Left ventricle myocardium inferior (tissue), 1 donor: ENCODE measurements around the gene MAP2K3. TPM values are rescaled to one million over a fixed set of nuclear protein-coding genes. Genes with fewer than 3 reads are reported as not detected.

Source experiments
- DNase-seq: peaks from one replicate; pipeline ENCODE4 v3.0.0-alpha.2; 2020
- H3K27ac ChIP-seq: fragments of 200-600 bp; replicated peaks from 2 replicates; pipeline ENCODE4 v1.8.0; 2021
- H3K27me3 ChIP-seq: fragments of 200-600 bp; 2 replicates; pipeline ENCODE4 v1.8.0; 2021; ENCODE audit warnings: low read depth
- H3K36me3 ChIP-seq: fragments of 200-600 bp; 2 replicates; pipeline ENCODE4 v1.8.0; 2021
- H3K4me1 ChIP-seq: fragments of 200-600 bp; 2 replicates; pipeline ENCODE4 v1.8.0; 2021
- H3K4me3 ChIP-seq: fragments of 200-600 bp; 2 replicates; pipeline ENCODE4 v1.8.0; 2021; ENCODE audit warnings: mild to moderate bottlenecking, moderate library complexity
- H3K9me3 ChIP-seq: fragments of 200-600 bp; replicated peaks from 2 replicates; pipeline ENCODE4 v1.8.0; 2021
- intact Hi-C: fragments of 100-400 bp; cut with micrococcal nuclease; formaldehyde crosslinking; loops from one replicate; pipeline ENCODE4 v1.11.0; 2022
- total RNA-seq: library from RNA; stranded (reverse); fragmentation: NEBNext Ultra II Directional; extraction: Animal tissue kit (Norgen Biotek cat#: 25700); gene quantifications from one replicate; pipeline ENCODE4 v1.2.1, GENCODE V29; 2021
- TF ChIP-seq, protein P1 (sequence below): fragments of 200-600 bp; IDR thresholded peaks from 2 replicates; pipeline ENCODE4 v1.8.0; 2021; ENCODE audit warnings: antibody characterized with exemption, mild to moderate bottlenecking, borderline replicate concordance
- donor health status: DM: no; HTN: yes; CAD: no; lungs with severe emphysema.

The MAP2K3 gene
- total RNA-seq, 1 donor from 2014 or later, result 41.7 TPM

DNA sequence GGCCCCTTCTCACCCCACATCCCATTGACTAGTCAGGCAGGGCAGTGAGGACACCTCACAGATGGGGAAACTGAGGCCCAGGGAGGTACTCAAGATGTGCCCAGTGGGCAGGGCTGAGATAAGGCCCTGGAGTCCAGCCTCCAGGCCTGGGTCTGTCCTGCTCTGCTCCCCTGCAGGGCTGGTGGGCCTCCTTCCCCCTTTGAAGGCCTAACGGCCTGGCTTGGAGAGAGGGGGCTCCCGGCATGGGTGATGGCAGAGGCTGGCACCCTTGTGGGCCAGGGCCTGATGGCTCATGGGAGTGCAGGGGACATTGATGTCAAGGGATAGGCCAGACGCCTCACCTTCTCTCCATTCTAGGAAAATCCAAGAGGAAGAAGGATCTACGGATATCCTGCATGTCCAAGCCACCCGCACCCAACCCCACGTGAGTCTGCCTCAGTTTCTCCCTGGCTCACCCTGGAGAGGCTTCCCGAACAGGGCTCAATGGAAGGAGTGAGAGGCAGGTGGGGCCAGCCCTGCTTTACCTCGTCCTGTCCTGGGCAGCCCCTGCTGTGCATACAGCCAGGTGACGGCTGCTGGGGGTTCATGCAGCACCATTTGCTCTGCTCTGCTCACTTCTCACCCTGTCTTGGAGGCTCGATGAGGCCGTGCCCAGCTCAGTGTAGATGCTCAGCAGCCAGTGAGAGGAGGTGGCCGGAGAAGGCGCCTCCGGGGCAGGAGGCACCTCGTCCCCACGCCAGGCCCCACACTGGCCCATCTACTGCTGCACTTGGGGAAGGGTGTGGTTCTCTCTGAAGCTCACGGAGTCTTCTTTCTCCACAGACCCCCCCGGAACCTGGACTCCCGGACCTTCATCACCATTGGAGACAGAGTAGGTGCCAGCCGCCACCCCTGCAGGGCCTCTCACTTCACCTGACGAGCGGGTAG, 13.8 kb downstream of the MAP2K3 start:
- DNase-seq, result no peak
- H3K4me1 ChIP-seq, result peaks cover 59% of the 10 kb centered on the region
- peaks cover 47% of the 10 kb centered on the region for H3K36me3 ChIP-seq
- TF ChIP-seq, protein P1, sequence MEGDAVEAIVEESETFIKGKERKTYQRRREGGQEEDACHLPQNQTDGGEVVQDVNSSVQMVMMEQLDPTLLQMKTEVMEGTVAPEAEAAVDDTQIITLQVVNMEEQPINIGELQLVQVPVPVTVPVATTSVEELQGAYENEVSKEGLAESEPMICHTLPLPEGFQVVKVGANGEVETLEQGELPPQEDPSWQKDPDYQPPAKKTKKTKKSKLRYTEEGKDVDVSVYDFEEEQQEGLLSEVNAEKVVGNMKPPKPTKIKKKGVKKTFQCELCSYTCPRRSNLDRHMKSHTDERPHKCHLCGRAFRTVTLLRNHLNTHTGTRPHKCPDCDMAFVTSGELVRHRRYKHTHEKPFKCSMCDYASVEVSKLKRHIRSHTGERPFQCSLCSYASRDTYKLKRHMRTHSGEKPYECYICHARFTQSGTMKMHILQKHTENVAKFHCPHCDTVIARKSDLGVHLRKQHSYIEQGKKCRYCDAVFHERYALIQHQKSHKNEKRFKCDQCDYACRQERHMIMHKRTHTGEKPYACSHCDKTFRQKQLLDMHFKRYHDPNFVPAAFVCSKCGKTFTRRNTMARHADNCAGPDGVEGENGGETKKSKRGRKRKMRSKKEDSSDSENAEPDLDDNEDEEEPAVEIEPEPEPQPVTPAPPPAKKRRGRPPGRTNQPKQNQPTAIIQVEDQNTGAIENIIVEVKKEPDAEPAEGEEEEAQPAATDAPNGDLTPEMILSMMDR, result no peak
- H3K27me3 ChIP-seq, result peaks cover 4% of the 10 kb centered on the region
- H3K27ac ChIP-seq, result no peak overlapping the region
- H3K4me3 ChIP-seq, result no peak overlapping the region
- intact Hi-C loops, result no loop called here
- H3K9me3 ChIP-seq, result no peaks in the 10 kb centered on the region

DNA sequence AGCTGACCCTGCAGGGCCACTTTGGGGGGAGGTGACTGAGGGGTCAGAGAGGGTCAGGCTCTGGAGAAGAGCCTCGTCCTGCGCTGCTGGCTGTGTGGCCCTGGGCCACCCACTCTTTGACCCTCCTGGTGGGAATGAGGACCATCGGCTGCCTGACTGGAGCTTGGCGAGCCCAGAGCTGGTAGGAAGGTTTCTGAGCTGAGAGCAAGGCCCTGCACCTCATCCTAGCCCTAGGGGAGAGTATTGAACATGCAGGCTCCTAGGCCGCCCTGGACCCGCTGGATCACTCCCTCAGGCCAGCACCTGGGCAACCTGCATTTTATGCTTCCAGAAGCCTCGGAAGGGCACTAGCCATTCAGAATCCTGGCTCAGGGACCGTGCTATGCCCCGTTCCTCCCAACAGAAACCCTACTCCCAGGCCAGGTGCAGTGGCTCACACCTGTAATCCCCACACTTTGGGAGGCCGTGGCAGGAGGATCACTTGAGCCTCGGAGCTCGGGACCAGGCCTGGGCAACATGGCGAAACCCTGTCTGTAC, 14.5 kb downstream of the MAP2K3 start:
- no peak for DNase-seq
- TF ChIP-seq, protein P1, result no peak
- H3K4me3 ChIP-seq, result no peak overlapping the region
- H3K4me1 ChIP-seq, result peaks cover 54% of the 10 kb centered on the region
- H3K27ac ChIP-seq, result no peak overlapping the region
- peaks cover 55% of the 10 kb centered on the region for H3K36me3 ChIP-seq
- H3K9me3 ChIP-seq, result no peaks in the 10 kb centered on the region
- intact Hi-C loops, result no loop called here
- peaks cover 4% of the 10 kb centered on the region for H3K27me3 ChIP-seq

DNA sequence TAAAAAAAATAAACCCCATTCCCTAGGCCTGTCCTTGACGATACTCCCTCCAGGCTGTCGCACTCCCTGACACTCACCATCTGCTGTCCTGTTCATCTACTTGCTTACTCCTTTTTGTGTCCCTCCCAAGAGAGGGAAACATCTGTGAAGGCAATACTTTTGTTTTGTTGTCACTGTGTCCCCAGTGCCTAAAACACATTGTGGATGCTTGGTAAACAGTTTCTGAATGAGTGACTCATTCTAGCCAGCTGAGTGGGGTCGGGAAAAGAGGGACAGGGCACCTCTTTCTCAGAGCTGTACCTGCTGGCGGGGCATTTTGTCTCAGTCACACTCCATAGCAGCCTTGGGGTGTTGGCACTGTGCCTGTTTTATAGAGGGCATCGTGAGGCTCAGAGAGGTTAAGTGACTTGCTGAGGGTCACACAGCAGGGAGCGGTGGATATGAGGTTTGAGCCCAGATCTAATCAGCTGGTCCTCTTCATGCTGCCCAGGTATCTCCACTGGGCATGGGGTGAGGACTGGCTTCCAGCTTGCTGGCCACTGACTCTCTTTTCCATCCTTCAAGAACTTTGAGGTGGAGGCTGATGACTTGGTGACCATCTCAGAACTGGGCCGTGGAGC, 15.6 kb downstream of the MAP2K3 start:
- Histone ChIP-seq H3K36me3 (peaks cover 64% of the 10 kb centered on the region), H3K27ac (no peak overlapping the region), H3K9me3 (no peaks in the 10 kb centered on the region), H3K4me3 (no peak overlapping the region), H3K27me3 (peaks cover 4% of the 10 kb centered on the region), H3K4me1 (peaks cover 44% of the 10 kb centered on the region)
- intact Hi-C loops, result no loop called here
- no peak for DNase-seq
- TF ChIP-seq, protein P1, result no peak

DNA sequence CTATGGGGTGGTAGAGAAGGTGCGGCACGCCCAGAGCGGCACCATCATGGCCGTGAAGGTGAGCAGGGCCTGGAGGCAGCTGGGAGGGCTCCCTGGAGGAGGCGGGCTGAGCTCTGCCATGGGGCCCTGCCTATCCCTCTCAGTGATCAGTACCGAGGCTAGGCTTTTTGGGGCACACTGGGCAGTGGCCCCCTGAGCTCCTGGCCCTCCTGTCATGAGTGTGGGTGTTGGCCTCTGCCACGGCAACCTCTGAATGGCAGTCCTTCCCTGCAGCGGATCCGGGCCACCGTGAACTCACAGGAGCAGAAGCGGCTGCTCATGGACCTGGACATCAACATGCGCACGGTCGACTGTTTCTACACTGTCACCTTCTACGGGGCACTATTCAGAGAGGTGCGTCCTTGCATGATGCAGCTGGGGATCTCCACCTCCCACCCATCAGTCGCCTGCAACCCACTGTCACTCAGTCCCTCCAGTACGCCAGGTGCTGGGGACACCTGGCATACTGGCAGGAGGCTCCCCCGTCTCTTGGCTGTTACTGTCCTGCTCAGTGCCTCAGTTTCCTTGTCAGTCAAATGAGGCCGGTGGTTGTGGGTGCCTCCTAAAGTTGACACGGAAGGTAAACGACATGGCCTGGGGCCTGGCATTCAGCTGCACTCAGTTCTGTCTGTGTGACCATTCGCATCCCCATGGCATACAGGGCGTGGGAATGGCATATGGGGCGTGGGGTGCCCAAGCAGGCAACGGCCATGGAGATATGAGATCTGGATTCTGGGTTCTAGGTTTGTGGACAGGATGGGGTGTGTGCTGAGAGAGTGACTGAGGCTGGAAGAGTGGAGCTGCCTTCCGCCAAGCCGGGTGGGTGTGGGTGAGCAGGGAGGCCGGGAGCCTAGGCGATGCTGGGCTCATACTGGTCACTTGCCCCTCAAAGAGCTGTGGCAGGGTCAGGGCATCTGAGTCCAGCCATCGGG, 16.4 kb downstream of the MAP2K3 start:
- Histone ChIP-seq H3K27me3 (peaks cover 4% of the 10 kb centered on the region), H3K36me3 (peaks cover 69% of the 10 kb centered on the region), H3K27ac (no peak overlapping the region), H3K4me3 (no peak overlapping the region), H3K4me1 (peaks cover 36% of the 10 kb centered on the region), H3K9me3 (no peaks in the 10 kb centered on the region)
- no peak for DNase-seq
- TF ChIP-seq, protein P1, result no peak
- intact Hi-C loops, result no loop called here
